Body of pancreas (tissue), 4 donors: Measurements from ENCODE around the gene EFCAB6.

Source experiments
- POLR2A ChIP-seq, 3 donors: fragments of 450-650 bp; IDR thresholded peaks; one replicate each; pipeline ENCODE4 v1.6.1; 2016; ENCODE audit warnings: antibody characterized with exemption in 3 of 3, mild to moderate bottlenecking in 2 of 3
- TF ChIP-seq, protein P1 (sequence below), 7 experiments: fragments of 450-650 bp in 4 of 7; fragments of 200-600 bp in 3 of 7; sonication (generic) in 3 of 7; IDR thresholded peaks; one replicate each; pipeline ENCODE4 v1.5.1; 2016 to 2019; ENCODE audit warnings: antibody characterized with exemption in 7 of 7

DNA sequence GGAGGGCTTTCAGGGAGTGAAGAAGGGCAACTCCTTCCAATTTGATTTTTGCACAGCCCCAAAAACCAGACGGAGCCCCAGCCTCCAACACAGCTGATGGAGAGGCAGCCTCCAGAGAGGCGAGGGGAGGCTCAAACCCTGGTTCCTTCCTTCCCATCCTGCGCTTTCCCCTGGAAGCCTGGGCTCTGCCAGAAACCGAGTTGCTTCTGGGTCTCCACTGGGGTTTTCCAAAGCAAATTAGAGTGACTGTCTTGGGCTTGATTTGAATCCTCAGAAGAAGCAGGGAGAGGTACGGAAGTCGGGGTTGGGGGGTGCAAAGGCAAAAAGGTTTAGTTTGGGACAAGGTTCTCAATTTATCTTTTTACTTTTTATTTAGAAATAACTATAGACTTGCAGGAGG is 271.1 kb downstream of the EFCAB6 start:
- TF ChIP-seq, protein P1, sequence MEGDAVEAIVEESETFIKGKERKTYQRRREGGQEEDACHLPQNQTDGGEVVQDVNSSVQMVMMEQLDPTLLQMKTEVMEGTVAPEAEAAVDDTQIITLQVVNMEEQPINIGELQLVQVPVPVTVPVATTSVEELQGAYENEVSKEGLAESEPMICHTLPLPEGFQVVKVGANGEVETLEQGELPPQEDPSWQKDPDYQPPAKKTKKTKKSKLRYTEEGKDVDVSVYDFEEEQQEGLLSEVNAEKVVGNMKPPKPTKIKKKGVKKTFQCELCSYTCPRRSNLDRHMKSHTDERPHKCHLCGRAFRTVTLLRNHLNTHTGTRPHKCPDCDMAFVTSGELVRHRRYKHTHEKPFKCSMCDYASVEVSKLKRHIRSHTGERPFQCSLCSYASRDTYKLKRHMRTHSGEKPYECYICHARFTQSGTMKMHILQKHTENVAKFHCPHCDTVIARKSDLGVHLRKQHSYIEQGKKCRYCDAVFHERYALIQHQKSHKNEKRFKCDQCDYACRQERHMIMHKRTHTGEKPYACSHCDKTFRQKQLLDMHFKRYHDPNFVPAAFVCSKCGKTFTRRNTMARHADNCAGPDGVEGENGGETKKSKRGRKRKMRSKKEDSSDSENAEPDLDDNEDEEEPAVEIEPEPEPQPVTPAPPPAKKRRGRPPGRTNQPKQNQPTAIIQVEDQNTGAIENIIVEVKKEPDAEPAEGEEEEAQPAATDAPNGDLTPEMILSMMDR (IDR thresholded peaks at IDR 0.05) = no peak
- TF ChIP-seq POLR2A (IDR thresholded peaks at IDR 0.05) = no peak
